ENCODE data around the gene RND1.

DNA sequence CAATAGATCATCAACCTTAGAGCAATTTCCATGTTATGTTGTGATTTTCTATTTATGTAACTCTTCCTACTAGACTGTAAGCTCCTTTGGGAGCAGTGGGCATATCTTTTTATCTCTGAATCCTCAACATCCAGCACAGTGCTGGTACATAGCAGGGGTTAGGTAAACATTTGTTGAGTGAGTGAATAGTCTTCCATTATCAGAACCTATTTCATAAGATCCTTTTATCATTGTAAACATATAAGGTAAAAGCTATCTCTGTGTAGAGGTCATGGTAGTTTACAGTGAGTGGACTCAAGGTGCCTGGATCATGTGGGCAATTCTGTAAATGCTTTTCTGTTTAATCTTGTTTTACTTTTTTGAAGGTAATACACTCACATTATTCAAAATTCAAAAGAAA lies 44.5 kb upstream of the RND1 start:
- TF ChIP-seq CTCF (IDR thresholded peaks at IDR 0.05) (no peak), POLR2A (IDR thresholded peaks at IDR 0.05) (no peak), POLR2AphosphoS5 (IDR thresholded peaks at IDR 0.05) (no peak)

Data from breast epithelium (tissue), 3 donors.